Measurements from ENCODE around the gene COL15A1.

COL15A1 gene

DNA sequence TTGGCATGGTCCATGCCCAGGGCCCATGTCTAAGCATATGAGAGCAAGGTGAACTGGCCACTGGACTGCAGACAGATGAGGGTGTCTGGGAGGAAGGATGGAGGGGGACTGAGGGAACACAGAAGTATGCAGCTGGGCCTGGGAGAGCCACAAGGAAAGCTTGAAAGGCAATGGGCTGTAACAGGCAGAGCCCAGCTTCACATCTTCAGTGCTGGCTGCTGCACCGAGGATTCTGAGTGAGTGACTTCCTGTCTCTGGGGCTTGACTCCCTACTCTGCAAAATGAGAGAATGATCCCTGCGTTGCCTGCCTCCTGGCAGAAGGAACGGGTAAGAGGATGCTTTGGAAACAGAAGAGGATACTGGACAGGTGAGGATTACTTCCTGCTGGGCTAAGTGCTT is 29.0 kb downstream of the COL15A1 start:
- WGBS (ENCODE audit: extremely low coverage, insufficient coverage, insufficient read length): no CpG with 5 or more reads among the region's 3 CpGs
- no peak for DNase-seq
- H2BK12ac ChIP-seq (ENCODE audit: low read length): no peak overlapping the region

DNA sequence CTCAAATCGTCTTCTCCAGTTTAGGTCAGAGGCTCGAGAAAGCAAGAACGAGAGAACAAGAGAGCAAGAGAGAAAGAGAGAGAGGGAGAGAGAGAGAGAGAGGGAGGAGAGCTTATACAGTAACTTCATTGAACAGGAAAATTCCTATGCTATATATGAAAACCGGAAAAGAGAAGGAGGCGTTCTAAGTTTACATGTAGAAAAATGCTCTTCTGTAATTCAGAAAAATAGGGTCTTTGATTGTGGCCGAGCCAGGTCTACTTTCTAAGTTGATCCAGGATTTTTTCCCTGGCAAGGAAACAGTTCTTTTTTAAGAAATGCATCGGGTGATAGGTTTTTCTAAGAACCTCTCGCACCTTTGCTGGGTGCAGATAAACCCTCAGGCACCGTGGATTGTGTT is 29.5 kb downstream of the COL15A1 start:
- no peak overlapping the region for H3K23ac ChIP-seq (ENCODE audit: low read length)
- H2BK5ac ChIP-seq (ENCODE audit: low read depth, low read length, poor library complexity): no peak overlapping the region
- H2AK5ac ChIP-seq (ENCODE audit: low read length): no peak overlapping the region
- no peak overlapping the region for H3K18ac ChIP-seq (ENCODE audit: low read length)
- H2AFZ ChIP-seq (ENCODE audit: insufficient read depth, low read length, poor library complexity): no peak overlapping the region
- H3K4me2 ChIP-seq (ENCODE audit: low read length): no peak overlapping the region
- H3K36me3 ChIP-seq (ENCODE audit: control insufficient read depth in 1 of 2, insufficient read depth in 2 of 2, low read length in 2 of 2): no peaks in the 10 kb centered on the region
- no peak for DNase-seq
- no peaks in the 10 kb centered on the region for H3K79me1 ChIP-seq (ENCODE audit: low read length)
- no peak overlapping the region for H2BK12ac ChIP-seq (ENCODE audit: low read length)
- H2BK120ac ChIP-seq (ENCODE audit: insufficient read depth, low read length, poor library complexity): no peak overlapping the region
- no peak overlapping the region for H4K12ac ChIP-seq (ENCODE audit: low read depth, low read length)
- no peaks in the 10 kb centered on the region for H3K27me3 ChIP-seq (ENCODE audit: insufficient read depth, low read length)
- H3K4me3 ChIP-seq (ENCODE audit: low read depth, low read length): no peak overlapping the region
- no peak overlapping the region for H3K27ac ChIP-seq (ENCODE audit: low read depth, low read length)
- H3K9me3 ChIP-seq (ENCODE audit: insufficient read depth, low read depth, low read length): peaks cover under 1% of the 10 kb centered on the region
- no peaks in the 10 kb centered on the region for H3K79me2 ChIP-seq (ENCODE audit: control insufficient read depth, insufficient read depth, low read length, poor library complexity)
- no peak overlapping the region for H4K91ac ChIP-seq (ENCODE audit: low read depth, low read length)
- WGBS (ENCODE audit: extremely low coverage, insufficient coverage, insufficient read length): no CpG with 5 or more reads among the region's 9 CpGs
- H3K14ac ChIP-seq (ENCODE audit: low read length): no peak overlapping the region
- H3K4ac ChIP-seq (ENCODE audit: low read depth, low read length): no peak overlapping the region
- H4K8ac ChIP-seq (ENCODE audit: low read depth, low read length): no peak overlapping the region
- no peak overlapping the region for H3K9ac ChIP-seq (ENCODE audit: low read length)
- peaks cover 10 to 11% of the 10 kb centered on the region in 2 experiments for H3K4me1 ChIP-seq (ENCODE audit: control insufficient read depth in 1 of 2, insufficient read depth in 2 of 2, low read length in 2 of 2)

More for the DNA sequence above, 29.0 kb downstream of the COL15A1 start:
- no peaks in the 10 kb centered on the region for H3K79me2 ChIP-seq (ENCODE audit: control insufficient read depth, insufficient read depth, low read length, poor library complexity)
- H3K9me3 ChIP-seq (ENCODE audit: insufficient read depth, low read depth, low read length): peaks cover 1% of the 10 kb centered on the region
- no peak overlapping the region for H4K12ac ChIP-seq (ENCODE audit: low read depth, low read length)
- H3K79me1 ChIP-seq (ENCODE audit: low read length): no peaks in the 10 kb centered on the region
- H3K27me3 ChIP-seq (ENCODE audit: insufficient read depth, low read length): no peaks in the 10 kb centered on the region
- H4K91ac ChIP-seq (ENCODE audit: low read depth, low read length): no peak overlapping the region
- no peaks in the 10 kb centered on the region for H3K36me3 ChIP-seq (ENCODE audit: control insufficient read depth in 1 of 2, insufficient read depth in 2 of 2, low read length in 2 of 2)
- no peak overlapping the region for H3K4me2 ChIP-seq (ENCODE audit: low read length)
- no peak overlapping the region for H3K4ac ChIP-seq (ENCODE audit: low read depth, low read length)
- H3K4me1 ChIP-seq (ENCODE audit: control insufficient read depth in 1 of 2, insufficient read depth in 2 of 2, low read length in 2 of 2): peaks cover 10 to 11% of the 10 kb centered on the region in 2 experiments
- H3K14ac ChIP-seq (ENCODE audit: low read length): no peak overlapping the region
- H3K18ac ChIP-seq (ENCODE audit: low read length): no peak overlapping the region
- H2AK5ac ChIP-seq (ENCODE audit: low read length): no peak overlapping the region
- H3K9ac ChIP-seq (ENCODE audit: low read length): no peak overlapping the region
- no peak overlapping the region for H3K27ac ChIP-seq (ENCODE audit: low read depth, low read length)
- no peak overlapping the region for H2BK5ac ChIP-seq (ENCODE audit: low read depth, low read length, poor library complexity)
- no peak overlapping the region for H3K23ac ChIP-seq (ENCODE audit: low read length)
- H4K8ac ChIP-seq (ENCODE audit: low read depth, low read length): no peak overlapping the region
- no peak overlapping the region for H2AFZ ChIP-seq (ENCODE audit: insufficient read depth, low read length, poor library complexity)
- H2BK120ac ChIP-seq (ENCODE audit: insufficient read depth, low read length, poor library complexity): no peak overlapping the region
- H3K4me3 ChIP-seq (ENCODE audit: low read depth, low read length): no peak overlapping the region

DNA sequence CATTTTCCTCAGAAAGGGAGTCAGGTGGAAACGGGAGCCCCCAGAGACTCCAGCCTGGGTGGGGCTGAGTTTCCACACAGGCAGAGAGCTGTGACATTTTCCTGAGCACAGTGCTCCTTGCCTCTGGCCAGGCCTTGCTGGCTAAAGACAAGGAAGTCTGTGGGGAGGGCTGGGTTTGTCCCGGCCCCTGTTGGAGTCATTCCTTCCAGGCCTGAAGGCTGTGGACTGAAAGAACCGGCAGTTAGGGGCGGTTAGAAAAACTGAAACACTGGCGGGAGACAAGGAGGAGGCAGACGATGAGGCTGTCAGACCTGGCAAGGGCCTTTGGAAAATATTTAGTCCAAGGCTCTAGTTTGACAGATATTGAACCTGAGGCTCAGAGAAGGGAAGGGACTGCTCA is 29.9 kb downstream of the COL15A1 start:
- no peak for DNase-seq
- no peak overlapping the region for H3K14ac ChIP-seq (ENCODE audit: low read length)
- no CpG with 5 or more reads among the region's 6 CpGs for WGBS (ENCODE audit: extremely low coverage, insufficient coverage, insufficient read length)
- peaks cover 10 to 11% of the 10 kb centered on the region in 2 experiments for H3K4me1 ChIP-seq (ENCODE audit: control insufficient read depth in 1 of 2, insufficient read depth in 2 of 2, low read length in 2 of 2)
- no peak overlapping the region for H3K4me3 ChIP-seq (ENCODE audit: low read depth, low read length)
- H3K9ac ChIP-seq (ENCODE audit: low read length): no peak overlapping the region
- H3K23ac ChIP-seq (ENCODE audit: low read length): no peak overlapping the region
- H2BK12ac ChIP-seq (ENCODE audit: low read length): no peak overlapping the region
- no peak overlapping the region for H3K4ac ChIP-seq (ENCODE audit: low read depth, low read length)
- H3K9me3 ChIP-seq (ENCODE audit: insufficient read depth, low read depth, low read length): no peaks in the 10 kb centered on the region
- no peak overlapping the region for H3K4me2 ChIP-seq (ENCODE audit: low read length)
- no peak overlapping the region for H3K27ac ChIP-seq (ENCODE audit: low read depth, low read length)
- no peak overlapping the region for H4K91ac ChIP-seq (ENCODE audit: low read depth, low read length)
- no peaks in the 10 kb centered on the region for H3K27me3 ChIP-seq (ENCODE audit: insufficient read depth, low read length)
- H2BK5ac ChIP-seq (ENCODE audit: low read depth, low read length, poor library complexity): no peak overlapping the region
- no peaks in the 10 kb centered on the region for H3K79me1 ChIP-seq (ENCODE audit: low read length)
- no peak overlapping the region for H3K18ac ChIP-seq (ENCODE audit: low read length)
- no peaks in the 10 kb centered on the region for H3K79me2 ChIP-seq (ENCODE audit: control insufficient read depth, insufficient read depth, low read length, poor library complexity)
- H4K12ac ChIP-seq (ENCODE audit: low read depth, low read length): no peak overlapping the region
- no peak overlapping the region for H2AFZ ChIP-seq (ENCODE audit: insufficient read depth, low read length, poor library complexity)
- H2AK5ac ChIP-seq (ENCODE audit: low read length): no peak overlapping the region
- no peak overlapping the region for H4K8ac ChIP-seq (ENCODE audit: low read depth, low read length)
- no peaks in the 10 kb centered on the region for H3K36me3 ChIP-seq (ENCODE audit: control insufficient read depth in 1 of 2, insufficient read depth in 2 of 2, low read length in 2 of 2)
- no peak overlapping the region for H2BK120ac ChIP-seq (ENCODE audit: insufficient read depth, low read length, poor library complexity)

- H3K27me3 ChIP-seq (ENCODE audit: insufficient read depth, low read length): no peaks in the 10 kb centered on the region
- no peaks in the 10 kb centered on the region for H3K9me3 ChIP-seq (ENCODE audit: insufficient read depth, low read depth, low read length)
- no peak overlapping the region for H3K9ac ChIP-seq (ENCODE audit: low read length)
- no peak overlapping the region for H3K27ac ChIP-seq (ENCODE audit: low read depth, low read length)
- no peak overlapping the region for H3K4me3 ChIP-seq (ENCODE audit: low read depth, low read length)
- H2AFZ ChIP-seq (ENCODE audit: insufficient read depth, low read length, poor library complexity): no peak overlapping the region
- H2BK5ac ChIP-seq (ENCODE audit: low read depth, low read length, poor library complexity): no peak overlapping the region
- H2BK12ac ChIP-seq (ENCODE audit: low read length): no peak overlapping the region
- H3K36me3 ChIP-seq (ENCODE audit: control insufficient read depth in 1 of 2, insufficient read depth in 2 of 2, low read length in 2 of 2): no peaks in the 10 kb centered on the region
- no peak overlapping the region for H3K14ac ChIP-seq (ENCODE audit: low read length)
- no peak overlapping the region for H4K8ac ChIP-seq (ENCODE audit: low read depth, low read length)
- no peak overlapping the region for H4K12ac ChIP-seq (ENCODE audit: low read depth, low read length)
- no peak overlapping the region for H2BK120ac ChIP-seq (ENCODE audit: insufficient read depth, low read length, poor library complexity)
- no peak overlapping the region for H2AK5ac ChIP-seq (ENCODE audit: low read length)
- H3K79me2 ChIP-seq (ENCODE audit: control insufficient read depth, insufficient read depth, low read length, poor library complexity): no peaks in the 10 kb centered on the region
- WGBS (ENCODE audit: extremely low coverage, insufficient coverage, insufficient read length): no CpG with 5 or more reads among the region's 6 CpGs
- H4K91ac ChIP-seq (ENCODE audit: low read depth, low read length): no peak overlapping the region
- no peak overlapping the region for H3K4me2 ChIP-seq (ENCODE audit: low read length)
- H3K4ac ChIP-seq (ENCODE audit: low read depth, low read length): no peak overlapping the region
- DNase-seq: no peak
- H3K18ac ChIP-seq (ENCODE audit: low read length): no peak overlapping the region
- no peak overlapping the region for H3K23ac ChIP-seq (ENCODE audit: low read length)
- no peaks in the 10 kb centered on the region for H3K79me1 ChIP-seq (ENCODE audit: low read length)
- H3K4me1 ChIP-seq (ENCODE audit: control insufficient read depth in 1 of 2, insufficient read depth in 2 of 2, low read length in 2 of 2): peaks cover 10 to 11% of the 10 kb centered on the region in 2 experiments
Observed at GRCh38 chr9:98974106-98974505, 30.4 kb downstream of the COL15A1 start.

All from trophoblast cell (in vitro differentiated cells and primary cell).